Activated CD4-positive, alpha-beta T cell treated with anti-CD3 and anti-CD28 coated beads, Interleukin-2, amount 10 ng/mL, durations not matched to agents 7 days and 5 days (primary cell): ENCODE measurements around the gene NFIB. TPM values are rescaled to one million over a fixed set of nuclear protein-coding genes. Genes with fewer than 3 reads are reported as not detected.

Experiments
- CTCF ChIA-PET: fragments of 350-600 bp; sonication (Branson Sonifier 250); formaldehyde crosslinking; loops from one replicate; lab custom pipeline; 2021; ENCODE audit warnings: antibody characterized with exemption; lab: Charles Lee
- POLR2A ChIA-PET: fragments of 350-600 bp; sonication (Branson Sonifier 250); formaldehyde crosslinking; loops from one replicate; lab custom pipeline; 2021; ENCODE audit warnings: antibody characterized with exemption; lab: Charles Lee
- DNase-seq: peaks from one replicate; pipeline ENCODE4 v3.0.0-alpha.2; 2020
- H3K27ac Mint-ChIP-seq: one replicate; pipeline ENCODE4 v1.8.0; 2021; ENCODE audit warnings: mild to moderate bottlenecking, moderate library complexity, mixed read lengths
- H3K27me3 Mint-ChIP-seq: one replicate; pipeline ENCODE4 v1.8.0; 2021; ENCODE audit warnings: mixed read lengths
- H3K36me3 Mint-ChIP-seq: one replicate; pipeline ENCODE4 v1.8.0; 2021; ENCODE audit warnings: low read depth, mixed read lengths
- H3K4me1 Mint-ChIP-seq: one replicate; pipeline ENCODE4 v1.8.0; 2021; ENCODE audit warnings: mixed read lengths
- H3K4me3 Mint-ChIP-seq: one replicate; pipeline ENCODE4 v1.8.0; 2021; ENCODE audit warnings: mild to moderate bottlenecking, moderate library complexity, mixed read lengths
- H3K9me3 Mint-ChIP-seq: one replicate; pipeline ENCODE4 v1.8.0; 2021; ENCODE audit warnings: mixed read lengths
- total RNA-seq, 2 experiments: library from RNA; stranded (reverse); gene quantifications; one replicate each; pipeline ENCODE4 v1.2.3, GENCODE V29; 2021

The NFIB gene
- total RNA-seq, 2 experiments from 2014 or later, result not detected

- POLR2A ChIA-PET, result interaction anchor here (0.6 kb wide), 1 partner anchor 959 kb away, joined by 3 read pairs; no protein-coding TSS in a partner anchor
- CTCF ChIA-PET, result no interaction called here
- no peak overlapping the region for H3K4me3 Mint-ChIP-seq
- no peak overlapping the region for H3K27ac Mint-ChIP-seq
- H3K9me3 Mint-ChIP-seq, result no peaks in the 10 kb centered on the region
- no peak for DNase-seq
- H3K27me3 Mint-ChIP-seq, result no peaks in the 10 kb centered on the region
- H3K36me3 Mint-ChIP-seq, result no peaks in the 10 kb centered on the region
- H3K4me1 Mint-ChIP-seq, result no peaks in the 10 kb centered on the region
These were observed 182.4 kb downstream of the NFIB start for GRCh38 chr9:14131356-14132088.

- H3K4me1 Mint-ChIP-seq, result no peaks in the 10 kb centered on the region
- ChIA-PET CTCF (no interaction called here), POLR2A (no interaction called here)
- H3K27ac Mint-ChIP-seq, result no peak overlapping the region
- H3K4me3 Mint-ChIP-seq, result no peak overlapping the region
- no peaks in the 10 kb centered on the region for H3K27me3 Mint-ChIP-seq
- H3K36me3 Mint-ChIP-seq, result no peaks in the 10 kb centered on the region
- no peaks in the 10 kb centered on the region for H3K9me3 Mint-ChIP-seq
- DNase-seq, result no peak
These were observed 186.3 kb downstream of the NFIB start for GRCh38 chr9:14127656-14128055.

DNA sequence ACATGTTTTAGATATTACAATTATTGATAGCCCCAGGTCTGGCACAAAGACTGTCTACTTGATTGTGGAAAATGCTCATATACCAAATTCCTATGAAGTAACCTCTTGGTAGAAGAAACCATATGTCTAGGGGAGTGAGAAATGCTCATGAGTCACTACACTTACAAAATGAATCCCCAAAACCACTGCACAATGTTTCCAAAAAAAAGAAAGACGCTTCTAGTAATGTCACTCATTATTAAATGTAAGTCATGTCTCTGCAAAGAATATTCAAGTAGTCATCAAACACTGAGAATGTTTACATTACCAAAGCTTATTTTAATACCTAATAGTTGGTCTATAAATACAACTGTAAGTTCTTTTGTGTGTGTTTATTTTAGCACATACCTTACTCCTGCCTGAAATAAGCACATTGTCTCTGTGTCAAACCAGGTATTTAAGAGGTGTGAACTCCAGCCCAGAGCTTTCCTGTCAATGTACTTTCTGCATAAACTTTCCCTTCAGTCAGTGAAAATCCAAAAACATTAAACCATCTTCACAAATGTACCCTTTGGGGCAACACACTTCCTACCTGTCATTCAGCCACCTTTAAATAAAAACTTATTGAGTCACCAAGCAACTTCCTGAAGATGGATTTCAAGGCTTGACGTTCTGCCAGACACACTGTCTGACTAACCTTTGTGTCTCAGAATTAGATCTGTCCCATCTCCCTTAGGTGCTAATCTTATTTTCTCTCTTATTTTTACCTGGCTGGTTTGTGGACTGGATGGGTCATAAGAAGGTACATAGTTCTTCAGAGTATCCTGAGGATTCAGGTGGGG lies 194.0 kb downstream of the NFIB start:
- Mint-ChIP-seq H3K36me3 (no peaks in the 10 kb centered on the region), H3K4me3 (no peak overlapping the region), H3K4me1 (no peaks in the 10 kb centered on the region), H3K27me3 (no peaks in the 10 kb centered on the region), H3K9me3 (no peaks in the 10 kb centered on the region), H3K27ac (no peak overlapping the region)
- no peak for DNase-seq
- ChIA-PET CTCF (no interaction called here), POLR2A (no interaction called here)

DNA sequence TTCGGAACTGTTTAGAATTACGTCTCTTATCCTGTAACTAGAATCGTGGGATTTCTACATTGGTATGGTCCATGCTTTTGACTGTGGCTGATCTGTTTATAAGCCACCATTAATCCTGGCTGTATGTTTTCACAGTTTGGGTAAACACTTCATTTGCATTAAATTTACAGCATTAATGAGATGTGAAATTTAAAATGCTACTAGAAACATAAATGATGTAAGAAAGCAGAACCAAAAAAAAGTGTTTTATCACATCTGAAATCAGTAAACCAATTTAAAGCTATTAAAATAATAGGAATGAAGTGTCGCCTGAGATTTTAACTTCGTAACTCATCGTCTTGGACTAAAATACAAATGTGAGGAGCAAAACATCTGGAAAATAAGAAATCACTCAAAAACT lies 201.7 kb downstream of the NFIB start:
- ChIA-PET CTCF (no interaction called here), POLR2A (no interaction called here)
- no peaks in the 10 kb centered on the region for H3K9me3 Mint-ChIP-seq
- H3K27me3 Mint-ChIP-seq, result no peaks in the 10 kb centered on the region
- no peak for DNase-seq
- H3K4me1 Mint-ChIP-seq, result no peaks in the 10 kb centered on the region
- H3K36me3 Mint-ChIP-seq, result no peaks in the 10 kb centered on the region
- no peak overlapping the region for H3K4me3 Mint-ChIP-seq
- H3K27ac Mint-ChIP-seq, result no peak overlapping the region

DNA sequence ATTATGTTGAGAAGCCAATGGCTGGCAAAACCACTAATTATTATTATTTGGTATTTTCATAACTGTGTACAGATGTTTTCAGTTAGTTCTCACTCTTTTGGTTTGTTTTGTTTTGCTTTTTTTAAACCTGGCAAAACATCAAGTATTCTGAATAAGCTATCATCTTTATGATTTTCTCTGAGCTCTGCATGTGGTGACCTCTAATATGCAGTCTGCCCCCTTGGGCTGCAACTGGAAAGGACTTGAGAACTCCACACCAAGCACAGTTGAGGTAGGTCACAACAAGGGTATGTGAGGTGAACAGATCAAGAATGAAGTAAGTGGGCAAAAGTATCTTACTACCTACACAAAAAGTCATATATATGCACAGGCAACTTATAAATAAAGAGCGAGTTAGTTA lies 202.2 kb downstream of the NFIB start:
- H3K36me3 Mint-ChIP-seq, result no peaks in the 10 kb centered on the region
- POLR2A ChIA-PET, result no interaction called here
- CTCF ChIA-PET, result no interaction called here

GRCh38 chr9:14107977-14108376 lies 206.0 kb downstream of the NFIB start:
- H3K27ac Mint-ChIP-seq, result no peak overlapping the region
- no peaks in the 10 kb centered on the region for H3K9me3 Mint-ChIP-seq
- no peaks in the 10 kb centered on the region for H3K36me3 Mint-ChIP-seq

More for the DNA sequence above, 202.2 kb downstream of the NFIB start:
- Mint-ChIP-seq H3K4me1 (no peaks in the 10 kb centered on the region), H3K27me3 (no peaks in the 10 kb centered on the region), H3K9me3 (no peaks in the 10 kb centered on the region), H3K4me3 (no peak overlapping the region), H3K27ac (no peak overlapping the region)
- DNase-seq, result no peak

DNA sequence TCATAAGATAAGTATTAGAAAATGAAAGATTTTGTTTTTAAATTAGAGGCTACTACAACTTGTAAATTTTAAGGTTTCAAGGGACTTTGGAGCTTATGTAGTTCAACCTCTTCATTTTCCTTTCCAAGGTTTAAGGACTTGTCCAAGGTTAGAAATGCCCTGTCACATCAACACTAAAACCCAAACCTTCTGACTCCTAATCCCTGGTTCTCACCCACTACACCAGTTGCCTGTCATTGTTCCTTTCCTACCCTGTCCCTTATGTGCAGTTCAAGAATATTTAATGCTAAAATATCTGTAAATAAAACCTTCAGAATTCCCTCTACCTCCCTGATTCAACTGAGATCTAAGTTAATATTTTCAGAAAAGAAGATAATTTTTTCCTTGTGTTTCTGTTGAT lies 206.4 kb downstream of the NFIB start:
- Mint-ChIP-seq H3K27ac (no peak overlapping the region), H3K9me3 (no peaks in the 10 kb centered on the region), H3K4me1 (no peaks in the 10 kb centered on the region), H3K27me3 (no peaks in the 10 kb centered on the region), H3K4me3 (no peak overlapping the region), H3K36me3 (no peaks in the 10 kb centered on the region)
- POLR2A ChIA-PET, result no interaction called here
- CTCF ChIA-PET, result no interaction called here
- no peak for DNase-seq

More at GRCh38 chr9:14107977-14108376, 206.0 kb downstream of the NFIB start:
- H3K27me3 Mint-ChIP-seq, result no peaks in the 10 kb centered on the region
- POLR2A ChIA-PET, result no interaction called here
- H3K4me1 Mint-ChIP-seq, result no peaks in the 10 kb centered on the region
- DNase-seq, result no peak
- no peak overlapping the region for H3K4me3 Mint-ChIP-seq
- CTCF ChIA-PET, result no interaction called here

DNA sequence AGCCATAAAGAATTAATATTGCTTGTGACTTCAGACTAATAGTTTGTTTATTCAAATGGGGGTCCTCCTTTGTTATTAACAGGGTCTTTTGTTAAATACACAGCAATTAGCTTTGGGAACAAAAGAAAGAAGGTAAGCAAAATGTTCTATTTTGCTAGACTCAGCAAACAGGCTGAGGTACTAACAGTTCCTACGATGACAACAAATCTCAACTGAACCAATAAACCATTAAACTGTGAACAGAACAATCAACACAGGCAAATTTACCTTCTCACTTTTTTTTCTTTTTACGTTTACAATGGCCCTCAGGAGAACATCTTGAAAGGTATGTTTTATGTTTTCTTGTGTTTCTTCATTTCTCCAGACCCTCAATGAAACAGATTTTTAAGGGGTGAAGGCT lies 207.2 kb downstream of the NFIB start:
- no peaks in the 10 kb centered on the region for H3K36me3 Mint-ChIP-seq

GRCh38 chr9:14104496-14104895 lies 209.4 kb downstream of the NFIB start:
- Mint-ChIP-seq H3K4me3 (no peak overlapping the region), H3K36me3 (no peaks in the 10 kb centered on the region), H3K9me3 (no peaks in the 10 kb centered on the region), H3K4me1 (no peaks in the 10 kb centered on the region), H3K27ac (no peak overlapping the region), H3K27me3 (no peaks in the 10 kb centered on the region)
- DNase-seq, result no peak
- POLR2A ChIA-PET, result no interaction called here
- CTCF ChIA-PET, result no interaction called here

More for the DNA sequence above, 207.2 kb downstream of the NFIB start:
- Mint-ChIP-seq H3K4me3 (no peak overlapping the region), H3K4me1 (no peaks in the 10 kb centered on the region), H3K27ac (no peak overlapping the region), H3K9me3 (no peaks in the 10 kb centered on the region), H3K27me3 (no peaks in the 10 kb centered on the region)
- ChIA-PET CTCF (no interaction called here), POLR2A (no interaction called here)
- no peak for DNase-seq

DNA sequence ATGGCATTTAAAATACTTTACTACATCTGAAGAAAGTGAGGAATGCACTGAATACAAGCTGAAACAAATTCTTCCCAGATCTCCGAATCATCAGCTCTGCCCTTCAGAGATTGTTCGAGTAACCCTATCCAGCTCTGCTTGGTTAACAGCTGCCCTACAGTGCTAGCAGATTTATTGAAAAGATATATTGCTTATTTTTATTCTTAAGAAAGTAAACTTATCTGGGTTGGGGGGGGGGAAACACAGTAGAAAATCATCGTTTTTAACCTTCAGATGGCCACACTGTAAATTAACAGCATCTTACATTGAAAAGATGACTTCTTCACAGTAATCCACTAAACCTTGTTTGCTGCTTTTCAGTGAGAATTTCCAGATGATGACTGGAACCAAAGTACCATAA lies 210.8 kb downstream of the NFIB start:
- CTCF ChIA-PET, result no interaction called here
- no peaks in the 10 kb centered on the region for H3K9me3 Mint-ChIP-seq
- no peak for DNase-seq
- no peaks in the 10 kb centered on the region for H3K36me3 Mint-ChIP-seq
- no peak overlapping the region for H3K4me3 Mint-ChIP-seq
- H3K4me1 Mint-ChIP-seq, result no peaks in the 10 kb centered on the region
- POLR2A ChIA-PET, result no interaction called here
- no peaks in the 10 kb centered on the region for H3K27me3 Mint-ChIP-seq
- H3K27ac Mint-ChIP-seq, result no peak overlapping the region

GRCh38 chr9:14099737-14100136 lies 214.2 kb downstream of the NFIB start:
- no peaks in the 10 kb centered on the region for H3K36me3 Mint-ChIP-seq
- POLR2A ChIA-PET, result no interaction called here
- CTCF ChIA-PET, result no interaction called here
- H3K4me3 Mint-ChIP-seq, result no peak overlapping the region
- no peaks in the 10 kb centered on the region for H3K9me3 Mint-ChIP-seq
- no peak for DNase-seq
- no peaks in the 10 kb centered on the region for H3K27me3 Mint-ChIP-seq
- no peak overlapping the region for H3K27ac Mint-ChIP-seq
- no peaks in the 10 kb centered on the region for H3K4me1 Mint-ChIP-seq

DNA sequence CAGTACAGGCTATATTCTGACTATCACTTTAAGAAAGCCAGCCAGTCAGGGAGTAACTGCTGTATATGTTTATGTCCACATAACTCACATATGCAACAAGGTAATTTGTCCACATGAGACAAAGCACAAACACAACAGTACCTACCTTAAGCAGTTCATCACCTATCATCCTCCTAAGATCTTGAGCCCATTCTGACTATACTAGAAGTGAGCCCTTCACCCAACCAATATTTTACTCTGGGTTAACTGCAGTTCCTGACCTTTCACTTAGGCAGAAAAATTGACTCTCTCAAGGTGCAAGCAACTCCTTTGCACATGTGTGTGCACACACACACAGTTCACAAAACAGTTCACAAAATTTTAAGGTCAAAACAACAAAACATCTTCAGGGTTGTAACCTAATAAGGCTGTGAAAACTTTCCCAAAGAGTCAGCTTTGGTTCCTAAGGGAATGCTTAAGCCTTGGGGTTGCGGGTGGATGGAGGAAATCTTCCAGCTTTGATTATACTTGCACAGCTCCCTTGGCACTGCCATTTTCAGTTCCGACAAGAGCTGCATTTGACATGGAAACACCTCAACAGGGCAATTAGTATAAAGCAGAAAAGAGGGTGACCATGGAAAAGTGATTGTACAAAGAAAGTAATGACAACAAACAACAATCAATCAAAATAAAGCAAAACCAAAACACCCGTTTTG lies 215.3 kb downstream of the NFIB start:
- H3K27ac Mint-ChIP-seq, result no peak overlapping the region
- CTCF ChIA-PET, result no interaction called here
- H3K4me3 Mint-ChIP-seq, result no peak overlapping the region
- no peak for DNase-seq
- no peaks in the 10 kb centered on the region for H3K27me3 Mint-ChIP-seq
- no peaks in the 10 kb centered on the region for H3K4me1 Mint-ChIP-seq
- no peaks in the 10 kb centered on the region for H3K36me3 Mint-ChIP-seq
- POLR2A ChIA-PET, result no interaction called here
- no peaks in the 10 kb centered on the region for H3K9me3 Mint-ChIP-seq
